Activated CD4-positive, alpha-beta T cell treated with anti-CD3 and anti-CD28 coated beads for 1 hour (primary cell): ENCODE results near the gene MADCAM1.
"Not testable (repeated sequence)": the region's sequence is repeated elsewhere in the genome, so short reads cannot be mapped to it uniquely, and the experiment has no call there.

Experiments used
- DNase-seq: peaks from one replicate; pipeline ENCODE4 v3.0.0-alpha.2; 2020

MADCAM1 gene

GRCh38 chr19:496112-496665, at the start of gene MADCAM1:
TSS of gene MADCAM1 (plus strand) at chr19:496486. CDS start at chr19:496500, 14 bp downstream.
- DNase-seq = no peak

DNA sequence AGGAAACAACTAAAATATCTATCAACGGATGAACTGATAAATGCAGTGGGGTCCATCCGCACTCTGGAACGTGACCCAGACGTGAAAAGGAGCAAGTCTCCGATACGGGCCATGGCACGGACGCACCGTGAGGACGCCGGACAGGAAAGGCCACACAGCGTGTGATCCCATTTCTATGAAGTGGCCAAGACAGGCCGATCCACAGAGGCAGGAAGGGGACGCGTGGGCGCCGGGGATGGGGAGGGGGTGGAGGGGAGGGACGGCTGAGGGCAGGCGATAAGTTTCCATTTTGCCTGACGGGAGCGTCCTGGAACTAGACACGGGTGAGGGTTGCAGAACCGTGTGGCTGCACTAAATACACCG, 49.2 kb upstream of the MADCAM1 start:
- DNase-seq = no peak

DNA sequence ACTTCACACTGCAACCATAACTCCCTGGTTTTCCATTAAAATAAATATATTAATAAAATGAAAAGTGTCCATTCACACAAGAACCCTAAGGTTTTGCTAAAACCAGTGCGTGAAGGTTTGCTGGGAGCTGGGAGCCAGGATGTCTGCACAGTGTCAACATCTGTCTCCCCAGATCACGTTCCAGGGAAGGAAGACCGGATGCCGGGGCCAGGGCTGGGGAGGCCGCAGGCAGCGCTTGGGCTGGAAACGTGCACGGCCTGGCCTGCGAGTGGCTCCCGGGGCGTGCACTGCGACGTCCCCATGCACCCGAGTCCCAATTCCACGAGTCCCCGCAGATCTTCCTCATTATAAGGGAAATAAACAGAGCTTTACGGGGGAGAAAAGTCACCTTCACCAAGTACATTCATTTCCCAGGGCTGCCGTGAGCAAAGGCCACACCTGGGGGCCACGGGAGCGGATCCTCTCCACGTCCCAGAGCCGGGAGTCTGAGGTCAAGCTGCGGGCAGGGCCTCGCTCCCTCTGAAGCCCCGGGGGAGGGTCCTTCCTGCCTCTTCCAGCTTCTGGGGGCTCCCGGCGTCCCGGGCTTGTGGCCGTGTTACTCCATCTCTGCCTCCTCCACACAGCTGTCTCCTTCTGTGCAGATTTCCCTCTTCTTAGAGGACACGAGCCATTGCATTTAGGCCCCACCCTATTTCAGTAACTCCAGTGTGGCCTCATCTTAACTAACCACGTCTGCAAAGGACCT, 48.3 kb upstream of the MADCAM1 start:
- DNase-seq = no peak

GRCh38 chr19:449916-450315, 46.4 kb upstream of the MADCAM1 start:
- no peak for DNase-seq

DNA sequence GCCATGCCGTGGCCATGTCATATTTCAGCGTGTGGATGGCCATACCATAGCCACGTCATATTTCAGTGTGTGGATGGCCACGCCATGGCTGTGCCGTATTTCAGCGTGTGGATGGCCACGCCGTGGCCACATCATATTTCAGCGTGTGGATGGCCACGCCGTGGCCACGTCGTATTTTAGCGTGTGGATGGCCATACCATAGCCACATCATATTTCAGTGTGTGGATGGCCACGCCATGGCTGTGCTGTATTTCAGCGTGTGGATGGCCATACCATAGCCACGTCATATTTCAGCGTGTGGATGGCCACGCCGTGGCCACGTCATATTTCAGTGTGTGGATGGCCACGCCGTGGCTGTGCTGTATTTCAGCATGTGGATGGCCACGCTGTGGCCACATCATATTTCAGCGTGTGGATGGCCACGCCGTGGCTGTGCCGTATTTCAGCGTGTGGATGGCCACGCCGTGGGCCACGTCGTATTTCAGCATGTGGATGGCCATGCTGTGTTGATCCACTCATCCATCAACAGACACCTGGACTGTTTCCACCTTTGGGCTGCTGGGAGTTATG, 45.3 kb upstream of the MADCAM1 start:
- DNase-seq = not testable (repeated sequence)

DNA sequence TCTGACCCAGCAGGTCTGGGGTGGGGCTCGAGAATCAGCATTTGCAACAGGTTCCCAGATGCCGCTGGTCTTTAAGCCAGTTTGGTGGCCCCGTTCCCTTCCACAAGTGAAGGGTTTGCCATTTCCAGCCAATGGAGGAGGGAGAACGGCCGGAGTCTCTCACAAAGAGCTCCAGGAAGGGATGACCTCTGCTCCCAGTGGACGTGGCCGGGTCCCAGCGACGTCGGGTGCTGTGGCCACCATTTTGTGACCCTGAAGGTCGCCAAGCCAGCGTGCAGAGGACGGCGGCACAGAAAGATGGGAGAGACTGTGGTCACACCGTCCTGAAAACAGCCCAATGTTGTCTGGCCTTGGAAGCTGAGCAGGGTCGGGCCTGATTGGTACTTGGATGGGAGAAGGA, 43.5 kb upstream of the MADCAM1 start:
- no peak for DNase-seq

DNA sequence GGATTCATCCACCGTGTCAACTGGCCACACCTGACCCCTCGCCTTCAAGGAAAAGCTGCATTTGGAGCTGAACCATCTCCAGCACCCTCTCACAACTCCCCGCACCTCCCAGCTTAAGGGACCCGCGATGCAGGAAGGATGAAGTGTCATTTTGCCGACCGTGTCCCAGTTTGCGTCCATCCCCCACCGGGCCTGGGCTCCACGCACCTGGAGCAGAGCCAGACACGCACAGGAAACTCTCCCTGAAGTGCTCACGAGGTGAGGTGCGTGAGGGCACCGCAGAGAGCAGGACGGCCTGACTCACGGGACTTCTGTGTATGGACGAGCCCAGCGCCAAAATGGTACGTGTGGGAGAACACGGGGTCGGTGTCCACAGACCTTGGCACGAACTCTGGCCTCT, 42.7 kb upstream of the MADCAM1 start:
- no peak for DNase-seq

DNA sequence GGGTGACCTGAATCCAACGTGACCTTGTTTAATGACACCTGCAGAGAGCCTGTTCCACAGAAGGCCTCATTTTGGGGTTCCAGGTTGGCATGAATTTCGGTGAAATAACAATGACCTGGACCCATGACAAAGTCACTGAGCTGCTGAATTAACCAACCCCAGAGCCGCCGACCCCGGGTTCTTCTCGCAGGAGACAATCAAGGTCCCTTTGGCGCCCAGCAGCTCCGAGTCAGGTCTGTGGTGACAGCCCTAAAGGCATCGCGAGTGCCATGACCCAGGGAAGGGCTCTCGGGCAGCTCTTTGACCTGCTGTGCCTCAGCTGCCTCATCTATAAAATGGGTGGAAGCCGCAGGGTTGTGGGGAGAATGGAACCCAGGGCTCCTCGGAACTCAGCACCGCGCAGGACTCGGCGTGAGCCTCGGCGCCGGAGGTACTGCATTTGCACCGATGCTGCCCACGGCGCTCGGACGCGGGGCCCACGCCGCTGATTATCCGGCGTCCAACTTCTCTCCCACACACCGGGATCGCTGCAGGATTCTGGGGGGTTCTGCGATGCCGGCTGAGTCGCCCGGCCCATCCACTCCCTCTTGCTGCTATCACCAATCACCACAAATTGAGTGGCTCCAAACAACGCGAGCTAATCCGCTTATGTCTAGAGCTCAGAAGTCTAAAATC, 41.1 kb upstream of the MADCAM1 start:
- no peak for DNase-seq

DNA sequence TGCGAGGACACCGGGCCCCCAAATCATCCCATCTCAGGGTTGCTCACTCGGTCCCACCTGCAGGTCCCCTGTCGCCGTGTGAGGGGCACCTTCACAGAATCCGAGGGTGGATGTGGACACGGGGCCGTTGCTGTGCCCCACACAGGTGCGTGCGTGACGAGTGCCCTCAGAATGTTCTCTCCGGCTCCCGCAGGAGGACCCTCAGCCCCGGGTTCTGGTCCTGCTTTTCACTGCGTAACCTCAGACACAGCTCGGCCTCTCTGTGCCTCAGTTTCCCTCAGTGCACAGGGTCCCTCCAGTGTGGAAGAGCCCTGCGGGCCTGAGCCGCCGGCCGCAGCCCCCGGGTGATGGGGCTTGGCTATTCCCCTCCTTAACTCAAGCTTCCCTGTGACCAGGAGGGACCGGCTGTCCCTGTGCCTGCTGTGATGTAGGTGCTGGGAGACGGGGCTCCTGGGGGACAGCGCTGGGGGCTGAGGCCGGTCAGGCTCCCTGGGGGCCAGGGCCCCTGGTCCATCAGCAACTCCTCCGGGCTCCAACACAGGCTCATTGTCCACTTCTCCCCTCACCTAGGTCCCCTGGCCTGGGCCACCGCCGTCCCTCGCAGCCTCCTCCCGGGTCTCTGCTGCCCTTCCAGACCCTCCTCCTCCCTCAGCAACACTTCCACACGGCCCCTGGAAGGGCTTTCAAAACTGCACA, 40.3 kb upstream of the MADCAM1 start:
- DNase-seq = no peak

DNA sequence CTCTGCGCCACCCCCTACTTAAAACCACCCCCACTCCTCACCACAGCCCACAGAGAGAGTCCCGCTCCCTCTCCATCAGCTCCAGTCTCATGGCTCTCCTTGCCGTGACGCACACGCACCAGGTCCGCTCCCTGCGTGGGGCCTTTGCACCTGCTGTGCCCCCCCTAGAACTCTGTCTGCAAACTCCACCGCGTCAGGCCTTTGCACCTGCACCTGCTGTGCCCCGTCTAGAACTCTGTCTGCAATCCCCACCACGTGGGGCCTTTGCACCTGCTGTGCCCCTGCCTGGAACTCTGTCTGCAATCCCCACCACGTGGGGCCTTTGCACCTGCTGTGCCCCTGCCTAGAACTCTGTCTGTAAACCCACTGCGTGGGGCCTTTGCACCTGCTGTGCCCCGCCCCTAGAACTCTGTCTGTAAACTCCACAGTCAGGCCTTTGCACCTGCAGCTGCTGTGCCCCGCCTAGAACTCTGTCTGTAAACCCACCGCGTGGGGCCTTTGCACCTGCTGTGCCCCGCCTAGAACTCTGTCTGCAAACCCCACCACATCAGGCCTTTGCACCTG, 39.7 kb upstream of the MADCAM1 start:
- no peak for DNase-seq

- DNase-seq = no peak
Measured at GRCh38 chr19:457636-458035, 38.6 kb upstream of the MADCAM1 start.

DNA sequence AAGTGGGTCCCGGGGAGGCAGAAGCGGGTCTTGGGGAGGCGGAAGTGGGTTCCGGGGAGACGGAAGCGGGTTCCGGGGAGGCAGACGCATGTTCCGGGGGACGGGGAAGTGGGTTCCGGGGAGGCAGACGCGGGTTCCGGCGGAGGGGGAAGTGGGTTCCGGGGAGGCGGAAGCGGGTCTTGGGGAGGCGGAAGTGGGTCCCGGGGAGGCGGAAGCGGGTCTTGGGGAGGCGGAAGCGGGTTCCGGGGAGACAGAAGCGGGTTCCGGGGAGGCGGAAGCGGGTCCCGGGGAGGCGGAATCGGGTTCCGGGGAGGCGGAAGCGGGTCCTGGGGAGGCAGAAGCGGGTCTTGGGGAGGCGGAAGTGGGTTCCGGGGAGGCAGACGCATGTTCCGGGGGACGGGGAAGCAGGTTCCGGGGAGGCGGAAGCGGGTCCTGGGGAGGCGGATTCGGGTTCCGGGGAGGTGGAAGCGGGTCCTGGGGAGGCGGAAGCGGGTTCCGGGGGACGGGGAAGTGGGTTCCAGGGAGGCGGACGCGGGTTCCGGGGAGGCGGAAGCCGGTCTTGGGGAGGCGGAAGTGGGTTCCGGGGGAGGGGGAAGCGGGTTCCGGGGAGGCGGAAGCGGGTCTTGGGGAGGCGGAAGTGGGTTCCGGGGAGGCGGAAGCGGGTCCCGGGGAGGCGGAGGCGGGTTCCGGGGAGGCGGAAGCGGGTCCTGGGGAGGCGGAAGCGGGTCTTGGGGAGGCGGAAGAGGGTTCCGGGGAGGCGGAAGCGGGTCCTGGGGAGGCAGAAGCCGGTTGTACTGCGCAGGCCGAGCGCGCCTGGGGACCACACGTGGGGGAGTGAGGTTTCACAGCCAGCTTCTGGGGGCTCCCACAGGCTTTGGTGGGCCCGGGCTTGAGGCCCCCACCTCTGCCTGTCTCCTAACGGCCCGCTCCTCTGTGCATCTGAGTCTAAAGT, 37.9 kb upstream of the MADCAM1 start:
- DNase-seq = no peak

GRCh38 chr19:459724-460511, 36.4 kb upstream of the MADCAM1 start:
- DNase-seq = no peak

DNA sequence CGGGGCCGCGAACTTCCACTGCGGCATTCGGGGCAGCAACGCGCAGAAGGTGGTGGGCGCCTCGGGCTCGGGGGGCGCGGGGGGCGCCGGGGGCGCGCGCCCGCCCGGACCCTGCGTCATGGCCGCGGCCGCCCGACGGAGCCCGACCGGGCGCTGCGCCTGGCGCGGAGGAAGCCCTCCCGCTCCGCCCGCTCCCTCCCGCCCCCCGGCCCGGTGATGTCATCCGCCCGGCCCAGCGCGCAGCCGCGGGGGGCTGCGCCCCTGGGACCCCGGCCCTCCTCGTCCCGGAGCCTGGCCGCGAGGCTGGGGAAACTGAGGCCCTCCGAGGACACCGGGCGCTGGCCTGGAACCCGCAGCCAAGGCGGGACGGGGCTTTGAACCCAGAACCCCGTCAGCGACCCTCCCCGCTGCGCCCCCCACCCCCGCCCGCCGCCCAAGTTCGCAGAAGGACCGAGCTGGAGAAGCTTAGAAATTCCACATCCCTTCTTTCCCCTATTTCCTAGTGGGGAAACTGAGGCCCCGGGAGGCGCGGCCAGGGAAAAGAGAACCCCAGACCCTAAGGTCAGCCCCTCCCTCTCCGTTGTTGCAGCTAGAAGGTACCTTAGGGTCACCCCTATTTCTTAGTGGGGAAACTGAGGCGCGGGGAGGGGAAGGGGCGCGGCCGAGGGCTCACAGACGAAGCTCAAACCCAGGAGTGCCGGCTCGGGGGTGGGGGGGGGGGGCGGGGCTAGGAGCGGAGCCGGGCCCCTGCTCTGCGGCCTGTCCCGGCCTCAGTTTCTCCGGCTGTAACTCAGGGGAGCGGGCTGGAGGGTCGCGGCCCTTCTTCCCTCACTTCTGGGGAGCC, 35.2 kb upstream of the MADCAM1 start, which contains the start of gene SHC2:
Gene SHC2 (minus strand): TSS at position 157 of the 844 bp plus-strand sequence. CDS start 37 bp downstream, at position 120.
- no peak for DNase-seq

GRCh38 chr19:461721-462551, 34.4 kb upstream of the MADCAM1 start:
- no peak for DNase-seq

- DNase-seq = no peak
Measured at GRCh38 chr19:463483-464207, 32.6 kb upstream of the MADCAM1 start.

DNA sequence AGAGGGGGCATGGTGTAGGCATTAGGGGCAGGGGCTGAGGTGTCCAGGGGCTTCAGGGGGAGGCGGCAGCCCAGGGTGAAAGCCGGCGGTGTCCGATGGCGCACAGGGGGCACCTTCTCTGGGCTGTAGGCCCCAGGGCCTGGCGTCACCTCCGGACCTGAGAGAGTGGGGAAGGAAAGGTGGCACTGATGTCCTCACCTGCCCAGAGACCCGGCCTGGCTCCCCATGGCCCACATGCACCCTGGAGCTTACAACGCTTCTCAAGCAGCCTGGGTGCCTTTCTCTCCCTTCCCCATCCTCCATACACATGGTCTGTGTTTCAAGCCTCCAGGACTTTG, 32.1 kb upstream of the MADCAM1 start:
- DNase-seq = no peak

DNA sequence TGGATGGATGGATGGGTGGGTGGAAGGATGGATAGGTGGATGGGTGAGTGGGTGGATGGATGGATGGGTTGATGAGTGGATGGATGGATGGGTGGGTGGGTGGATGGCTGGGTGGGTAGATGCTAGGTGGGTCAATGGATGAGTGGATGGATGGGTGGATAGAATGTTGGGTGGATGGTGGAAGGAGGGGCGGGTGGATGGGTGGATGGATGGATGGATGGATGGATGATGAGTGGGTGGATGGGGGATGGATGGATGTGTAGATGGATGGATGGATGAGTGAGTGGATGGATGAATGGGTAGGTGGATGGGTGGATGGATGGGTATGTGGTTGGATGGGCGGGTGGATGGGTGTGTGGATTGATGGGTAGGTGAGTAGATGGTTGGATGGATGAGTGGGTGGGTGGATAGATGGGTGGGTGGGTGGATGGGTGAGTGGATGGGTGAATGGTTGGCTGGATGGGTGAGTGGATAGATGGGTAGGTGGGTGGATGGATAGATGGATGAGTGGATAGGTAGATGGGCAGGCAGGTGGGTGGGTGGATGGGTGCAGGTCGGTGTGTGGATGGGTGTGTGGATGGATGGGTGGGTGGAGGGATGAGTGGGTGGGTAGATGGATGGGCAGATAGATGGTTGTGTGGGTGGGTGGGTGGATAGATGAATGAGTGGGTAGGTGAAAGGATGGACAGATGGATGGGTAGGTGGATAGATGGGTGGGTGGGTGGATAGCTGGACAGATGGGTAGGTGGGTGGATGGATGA, 31.1 kb upstream of the MADCAM1 start:
- no peak for DNase-seq
